Glomerular endothelial cell (primary cell): ENCODE data around the gene SEPSECS. TPM values are rescaled to one million over a fixed set of nuclear protein-coding genes. Genes with fewer than 3 reads are reported as not detected.

Experiments used
- DNase-seq: peaks from one replicate; pipeline ENCODE4 v3.0.0-alpha.2; 2011; ENCODE audit warnings: low read depth, low spot score; ENCODE audit errors: extremely low read depth
- total RNA-seq: library from RNA; depleted of rRNA; stranded (reverse); fragments of >200 nt; gene quantifications from 2 replicates; pipeline ENCODE4 v1.2.3, GENCODE V29; 2015

Gene SEPSECS
- total RNA-seq, 1 donor from 2014 or later: 4.8 TPM

DNA sequence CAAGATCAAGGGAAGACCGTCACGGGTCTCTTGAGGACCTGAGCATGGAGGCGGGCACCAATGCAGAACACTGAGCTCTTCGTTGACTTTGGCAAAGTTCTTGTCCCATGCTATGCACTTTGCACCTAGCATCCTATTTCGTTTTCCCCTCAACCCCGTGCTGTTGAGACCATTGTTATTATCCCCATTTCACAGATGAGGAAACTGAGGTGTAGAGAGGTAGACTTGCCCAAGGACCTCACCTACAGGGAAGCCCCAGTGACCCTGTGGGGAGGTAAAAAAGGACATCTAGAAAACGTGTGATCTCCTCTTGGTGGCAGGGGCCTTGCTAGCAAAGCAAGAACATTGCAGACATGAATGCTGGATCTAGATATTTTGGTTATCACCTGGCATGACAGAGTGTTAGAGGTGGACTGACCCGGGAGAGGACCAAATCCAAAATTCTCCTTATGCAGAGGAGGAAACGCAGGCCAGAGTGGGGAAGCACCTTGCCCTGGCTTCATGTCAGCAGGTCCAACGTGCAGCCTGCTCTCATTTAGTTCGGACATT is 48.5 kb downstream of the SEPSECS start:
- no peak for DNase-seq

DNA sequence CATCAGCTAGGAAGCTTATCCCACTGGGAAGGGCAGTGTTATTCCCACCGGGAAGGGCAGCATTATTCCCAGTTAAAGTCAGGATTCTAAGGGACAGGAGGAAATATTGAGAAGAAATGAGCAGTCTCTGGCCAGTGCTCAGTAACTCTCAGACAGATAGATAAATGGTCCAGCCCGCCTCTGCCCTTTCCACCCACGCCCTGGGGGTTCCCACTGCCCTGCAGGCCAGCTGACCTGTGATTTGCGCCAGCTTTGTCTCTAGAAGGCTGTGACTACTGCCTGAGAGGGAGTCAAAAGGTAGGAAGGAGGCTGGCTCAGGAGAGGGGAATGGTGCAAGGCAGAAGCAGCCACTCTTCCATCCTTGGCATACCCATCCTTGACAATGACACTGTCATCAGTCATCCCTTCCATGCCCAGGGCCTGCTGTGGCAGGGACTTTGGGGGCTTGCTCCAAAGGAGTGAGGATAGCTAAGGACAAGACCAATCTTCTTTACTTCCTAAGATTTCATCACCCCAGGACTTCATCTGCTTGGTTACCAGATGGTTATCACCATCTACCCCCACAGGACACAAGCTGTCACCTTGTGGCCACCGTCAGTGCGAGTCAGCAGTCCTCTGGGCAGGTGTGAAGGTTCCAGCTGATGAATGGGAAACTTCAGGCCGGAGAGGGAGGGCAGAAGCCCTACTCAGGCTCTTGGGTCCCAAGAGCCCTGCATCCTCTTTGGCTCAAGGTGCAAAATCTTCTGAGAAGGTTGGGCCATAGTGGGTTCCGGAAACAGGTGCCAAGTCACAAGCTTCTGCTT is 49.5 kb downstream of the SEPSECS start:
- DNase-seq: no peak

DNA sequence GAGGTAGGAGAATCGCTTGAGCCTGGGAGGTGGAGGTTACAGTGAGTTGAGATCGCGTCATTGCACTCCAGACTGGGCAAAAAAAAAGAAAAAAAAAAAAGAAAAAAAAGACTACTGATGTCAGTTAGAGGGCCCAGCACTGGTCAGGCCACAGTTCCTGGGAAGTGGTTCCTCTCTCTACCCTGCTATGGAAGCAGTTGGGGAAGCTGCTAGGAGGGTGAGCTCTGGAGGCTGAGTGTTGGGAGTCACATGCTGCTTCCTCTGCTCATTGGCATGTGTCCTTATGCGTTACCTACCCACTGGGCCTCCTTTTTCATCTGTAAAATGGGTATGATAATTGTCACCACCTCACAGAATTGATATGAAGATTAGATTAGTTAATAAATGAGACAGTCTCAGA is 50.7 kb downstream of the SEPSECS start:
- no peak for DNase-seq

DNA sequence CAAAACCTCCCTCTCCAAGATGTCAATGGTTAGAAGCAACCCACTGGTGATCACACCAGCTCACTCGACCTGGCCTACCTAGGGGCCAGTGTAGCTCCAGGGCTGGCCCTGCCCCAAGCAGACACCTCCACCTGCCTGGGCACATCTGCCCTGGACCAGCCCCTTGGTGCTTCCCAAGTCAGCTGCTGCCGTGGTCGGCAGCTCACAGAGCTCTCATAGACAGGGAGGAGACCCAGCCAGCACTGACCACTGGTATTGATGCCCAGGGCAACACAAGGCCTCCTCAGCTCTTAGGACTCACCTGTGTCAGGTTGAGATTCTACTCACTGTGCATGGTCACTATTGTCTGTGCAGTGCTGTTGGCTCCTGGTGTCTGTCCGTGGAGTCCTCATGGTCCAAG is 51.7 kb downstream of the SEPSECS start:
- DNase-seq: no peak

DNA sequence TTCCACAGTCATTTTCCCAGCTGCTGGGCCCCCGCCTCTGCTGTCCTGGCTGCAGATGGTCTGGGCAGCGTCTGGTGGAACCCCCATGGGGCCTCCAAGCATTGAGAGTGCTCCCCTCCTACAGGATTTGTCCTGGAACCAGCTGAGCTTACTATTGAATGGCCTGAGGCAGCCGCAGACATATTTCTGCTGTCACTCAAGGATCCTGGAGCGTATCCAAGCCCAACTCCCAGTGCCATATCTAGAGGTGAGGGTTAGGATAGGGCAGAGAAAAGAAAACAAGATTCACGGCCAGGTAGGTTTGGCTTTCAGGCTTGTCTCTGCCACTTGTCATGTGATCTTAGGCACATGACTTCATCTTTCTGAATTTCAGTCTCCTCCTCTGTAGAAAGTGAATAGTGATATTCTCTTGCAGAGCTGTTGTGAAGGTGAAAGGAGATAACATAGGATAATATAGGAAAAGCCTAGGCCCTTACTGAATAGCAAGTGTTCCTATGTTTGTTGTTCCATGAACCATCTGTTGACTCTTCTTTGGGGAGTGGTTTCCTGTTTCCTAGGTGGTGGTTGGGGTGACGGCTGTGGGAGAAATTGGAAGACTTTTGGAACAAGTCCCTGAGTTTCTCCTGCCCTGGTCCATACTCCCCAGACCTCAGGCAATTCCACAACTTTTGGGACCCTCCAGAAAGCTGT is 52.3 kb downstream of the SEPSECS start:
- no peak for DNase-seq

DNA sequence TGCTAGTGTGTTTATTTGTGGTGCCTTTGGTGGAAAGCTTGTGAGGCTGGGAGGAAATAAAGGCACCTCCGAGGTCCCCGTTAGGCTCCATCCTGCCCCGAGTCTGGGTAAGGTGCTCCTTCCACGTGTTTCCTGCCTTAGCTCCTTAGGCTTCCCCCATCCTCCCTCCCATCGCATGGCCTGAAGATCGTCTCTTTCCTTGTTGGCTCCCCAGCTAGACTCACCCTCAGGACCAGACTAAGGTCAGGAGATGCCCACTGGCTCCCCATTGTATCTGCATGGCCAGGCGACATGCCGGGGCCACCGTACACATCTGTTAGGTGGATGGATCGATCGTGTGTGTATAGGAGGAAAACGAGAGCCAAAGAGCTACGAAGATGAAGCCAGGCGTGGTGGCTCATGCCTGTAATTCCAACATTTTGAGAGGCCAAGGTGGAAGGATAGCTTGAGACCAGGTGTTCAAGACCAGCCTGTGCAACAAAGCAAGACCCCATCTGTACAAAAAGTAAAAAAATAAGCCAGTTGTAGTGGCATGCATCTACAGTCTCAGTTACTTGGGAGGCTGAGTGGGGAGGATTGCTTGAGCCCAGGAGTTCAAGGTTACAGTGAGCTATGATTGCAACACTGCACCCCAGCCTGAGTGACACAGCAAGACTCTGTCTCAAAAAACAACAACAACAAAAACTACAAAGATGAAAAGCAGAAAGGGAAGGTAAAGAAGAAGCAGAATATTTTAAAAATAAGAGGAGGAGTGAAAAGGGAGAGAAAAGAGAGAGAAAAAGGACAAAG is 53.7 kb downstream of the SEPSECS start:
- DNase-seq: no peak

DNA sequence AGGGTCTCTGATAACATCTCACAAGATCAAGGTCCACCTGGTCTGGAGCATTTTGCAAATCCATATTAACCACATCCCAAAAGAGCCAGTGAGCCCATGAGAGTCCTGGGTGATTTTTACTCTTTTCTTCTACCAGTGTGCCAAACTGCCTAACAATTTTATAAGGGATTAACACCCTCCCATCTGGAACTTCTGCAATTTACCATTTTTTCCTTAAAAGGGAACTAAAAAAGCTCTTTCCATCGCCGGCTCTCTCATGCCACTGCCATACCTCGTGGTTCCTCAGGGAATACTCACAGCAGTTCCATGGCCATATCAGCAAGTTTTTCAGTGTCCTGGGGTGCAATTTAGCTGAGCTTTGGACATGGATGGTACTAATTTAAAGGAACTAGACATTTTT is 55.7 kb downstream of the SEPSECS start:
- DNase-seq: no peak

DNA sequence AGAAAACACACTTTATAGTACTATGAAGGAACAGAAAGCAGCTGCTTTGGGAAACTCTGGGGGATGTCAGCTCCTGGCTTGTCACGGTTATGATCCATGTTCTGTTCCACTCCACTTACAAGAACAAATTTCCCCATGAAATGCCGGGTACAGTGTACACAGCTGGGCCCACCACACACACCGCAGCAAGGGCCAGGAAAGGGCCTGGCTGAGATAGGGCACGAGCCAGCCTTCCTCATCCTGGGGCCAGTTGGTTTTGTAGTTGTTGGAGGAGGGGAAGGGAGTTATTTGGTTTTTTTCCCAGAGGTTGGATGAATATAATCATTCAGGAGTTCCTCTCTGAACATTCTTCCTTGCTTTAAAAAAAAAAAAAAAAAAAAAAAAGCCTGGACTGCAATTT is 56.8 kb downstream of the SEPSECS start:
- no peak for DNase-seq

DNA sequence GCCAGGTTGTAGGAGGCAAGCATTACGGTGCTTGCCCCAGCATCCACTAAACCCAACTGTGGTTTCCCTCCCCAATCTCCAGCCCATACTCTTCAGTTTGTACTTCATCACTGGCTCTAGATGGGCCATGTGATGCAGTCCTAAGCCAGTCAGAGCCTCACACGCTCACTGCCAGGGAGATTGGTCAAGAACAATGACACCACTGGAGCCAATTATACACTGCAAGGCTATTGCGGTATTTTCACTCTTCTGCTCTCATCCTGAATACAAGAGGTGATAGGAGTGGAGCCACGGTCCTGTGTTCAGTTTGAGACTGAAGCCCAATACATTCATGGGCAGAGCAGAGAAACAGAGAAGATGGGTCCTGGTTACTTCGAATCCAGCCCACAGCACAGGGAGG is 58.4 kb downstream of the SEPSECS start:
- DNase-seq: no peak

DNA sequence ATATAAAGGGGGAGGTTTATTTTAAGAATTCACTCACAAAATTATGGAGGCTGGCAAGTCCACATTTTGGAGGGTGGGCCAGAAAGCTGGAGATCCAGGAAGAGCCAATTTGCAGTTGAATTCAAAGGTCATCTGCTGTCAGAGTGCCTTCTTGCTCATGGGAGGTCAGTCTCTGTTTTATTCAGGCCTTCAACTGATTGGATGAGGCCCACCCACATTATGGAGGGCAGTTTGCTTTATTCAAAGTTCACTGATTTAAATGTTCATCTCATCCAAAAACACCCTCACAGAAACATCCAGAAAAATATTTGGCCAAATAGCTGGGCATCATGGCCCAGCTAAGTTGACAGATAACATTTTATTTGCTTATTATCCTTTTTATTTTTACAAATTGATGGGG is 59.5 kb downstream of the SEPSECS start:
- no peak for DNase-seq

DNA sequence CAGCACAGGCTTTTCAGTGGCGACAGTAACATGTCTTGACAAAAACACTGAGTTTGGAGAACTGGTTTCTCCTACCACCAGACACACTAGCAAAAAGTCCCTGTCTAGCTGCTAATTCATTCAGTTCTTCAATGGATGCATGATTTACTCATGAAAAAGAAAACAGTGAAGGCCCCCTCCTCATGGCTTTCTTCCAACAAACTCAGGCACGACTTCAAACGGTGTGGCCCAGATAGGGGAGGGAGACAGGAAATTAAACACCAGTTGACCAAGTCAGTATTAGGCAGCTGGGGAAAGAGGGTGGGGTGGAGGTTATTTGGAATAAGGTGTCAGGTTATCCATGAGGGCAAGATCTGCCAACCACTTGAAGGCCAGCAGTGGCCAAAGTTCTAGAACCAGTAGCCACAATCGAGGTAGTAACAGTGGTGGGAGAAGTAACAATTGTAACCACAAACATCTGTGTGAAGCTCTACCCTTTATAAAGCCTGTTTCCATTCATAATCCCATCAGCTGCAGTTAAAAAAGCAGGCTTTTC is 60.2 kb downstream of the SEPSECS start:
- DNase-seq: no peak

DNA sequence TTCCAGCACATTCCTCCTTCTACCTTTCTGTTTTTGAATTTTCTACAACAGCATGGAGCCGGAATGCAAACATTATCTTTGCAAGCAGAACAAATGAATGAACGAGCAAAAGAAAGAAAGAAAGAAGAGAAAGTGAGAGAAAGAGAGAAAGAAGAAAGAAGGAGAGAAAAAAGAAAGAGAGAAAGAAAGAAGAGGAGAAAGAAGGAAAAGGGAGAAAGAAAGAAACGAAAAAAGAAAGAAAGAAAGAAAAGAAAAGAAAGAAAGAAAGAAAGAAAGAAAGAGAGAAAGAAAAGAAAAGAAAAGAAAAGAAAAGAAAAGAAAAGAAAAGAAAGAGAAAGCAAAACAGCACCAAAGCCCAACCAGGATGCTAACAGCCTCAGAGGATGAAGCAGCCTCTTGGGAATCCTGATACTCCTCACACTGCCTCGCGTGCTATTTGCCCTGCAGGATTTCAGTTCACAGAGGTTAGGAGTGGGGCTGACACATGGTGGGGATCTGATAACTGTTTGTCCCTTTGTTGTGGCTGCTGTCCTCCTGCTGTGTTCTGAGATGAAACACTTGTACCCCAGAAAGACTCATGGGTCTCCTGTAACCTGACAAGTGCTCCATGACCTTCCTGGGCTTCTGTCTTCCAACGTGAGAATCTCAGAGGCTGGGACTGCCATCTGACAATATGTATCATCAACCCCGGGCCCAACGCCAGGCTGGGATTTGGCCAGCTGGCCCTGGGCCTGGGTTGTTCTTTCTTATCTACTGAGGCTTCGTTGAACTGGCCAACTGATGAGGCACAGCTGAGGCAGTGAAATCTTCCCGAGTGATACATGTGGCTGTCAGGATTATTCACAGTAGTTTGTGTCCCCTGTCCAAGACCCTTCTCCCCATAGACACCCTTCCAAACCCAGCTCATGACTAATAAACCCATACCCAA is 61.0 kb downstream of the SEPSECS start:
- no peak for DNase-seq

DNA sequence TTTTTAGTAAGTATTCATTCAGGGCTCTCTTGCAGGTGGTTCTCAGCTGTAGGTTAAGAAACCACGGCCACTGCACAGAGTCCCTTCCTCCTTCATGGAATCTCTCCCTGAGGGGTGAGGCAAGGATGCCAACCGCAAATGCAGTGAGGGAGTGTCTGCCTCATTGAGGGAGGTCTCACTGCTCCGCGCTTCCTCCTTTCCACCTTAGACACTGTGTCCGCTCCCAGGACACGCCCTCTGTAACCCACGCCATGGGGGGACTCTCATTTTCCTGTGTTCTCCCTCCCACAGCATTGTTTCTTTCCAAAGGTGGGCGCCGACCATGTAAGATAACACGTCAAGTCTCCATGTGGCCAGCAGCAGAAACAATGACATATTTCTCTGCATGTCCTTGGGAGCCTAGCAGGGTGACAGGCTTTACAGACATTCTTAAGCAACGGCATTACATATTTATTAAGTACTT is 63.2 kb downstream of the SEPSECS start:
- no peak for DNase-seq

DNA sequence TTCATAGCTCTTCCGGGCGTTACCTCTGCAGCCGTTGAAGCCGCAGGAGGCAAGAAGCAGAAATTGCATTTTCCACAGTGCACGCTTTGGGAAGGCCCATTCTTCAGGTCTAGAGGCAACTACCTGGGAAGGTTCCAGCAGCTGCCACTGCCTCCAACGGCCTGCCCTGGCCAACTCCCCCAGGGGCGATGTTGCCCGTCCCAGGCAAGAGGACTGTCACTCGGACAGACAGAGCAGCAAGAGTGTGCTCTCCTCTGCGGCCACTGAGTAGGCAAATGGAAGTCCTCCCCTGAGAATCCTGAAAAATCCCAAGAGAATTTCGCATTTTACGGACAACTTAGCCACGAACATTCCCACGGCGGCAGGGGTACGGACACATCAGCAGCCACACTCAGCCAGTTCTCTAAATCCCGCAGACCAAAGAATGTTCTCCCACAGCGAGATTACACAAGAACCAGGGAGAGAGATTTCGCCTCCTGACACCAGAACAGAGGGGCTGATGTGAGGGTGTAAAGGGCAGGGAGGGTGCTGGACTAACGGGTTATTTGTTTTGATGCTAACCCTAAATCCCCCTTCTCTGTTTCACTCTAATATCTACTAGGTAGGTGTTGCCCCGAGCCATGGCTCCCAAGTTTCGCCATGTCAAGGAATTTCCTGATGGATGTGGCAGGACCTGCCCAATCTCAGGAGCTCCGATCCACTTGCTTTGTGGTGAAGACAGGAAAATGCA is 63.8 kb downstream of the SEPSECS start:
- DNase-seq: no peak

DNA sequence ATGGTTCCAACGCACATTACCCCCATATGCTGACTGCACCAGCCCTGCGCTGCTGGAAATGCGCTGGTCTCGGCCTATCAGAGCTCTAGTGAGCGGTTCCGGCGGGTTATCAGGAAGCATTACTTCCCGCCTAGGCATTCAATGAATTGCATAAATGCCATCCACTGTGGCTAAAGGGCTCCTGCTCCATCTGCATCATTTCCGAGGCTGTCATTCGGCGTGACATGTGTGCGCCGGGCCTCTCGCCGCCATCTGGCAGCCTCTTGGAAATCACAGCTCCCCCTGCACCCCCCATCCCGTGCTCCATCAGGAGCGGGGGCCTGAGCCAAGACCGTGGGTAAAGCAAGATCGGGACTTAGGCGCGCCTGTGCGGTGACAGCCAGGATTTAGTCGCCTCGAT is 64.4 kb downstream of the SEPSECS start:
- DNase-seq: no peak

DNA sequence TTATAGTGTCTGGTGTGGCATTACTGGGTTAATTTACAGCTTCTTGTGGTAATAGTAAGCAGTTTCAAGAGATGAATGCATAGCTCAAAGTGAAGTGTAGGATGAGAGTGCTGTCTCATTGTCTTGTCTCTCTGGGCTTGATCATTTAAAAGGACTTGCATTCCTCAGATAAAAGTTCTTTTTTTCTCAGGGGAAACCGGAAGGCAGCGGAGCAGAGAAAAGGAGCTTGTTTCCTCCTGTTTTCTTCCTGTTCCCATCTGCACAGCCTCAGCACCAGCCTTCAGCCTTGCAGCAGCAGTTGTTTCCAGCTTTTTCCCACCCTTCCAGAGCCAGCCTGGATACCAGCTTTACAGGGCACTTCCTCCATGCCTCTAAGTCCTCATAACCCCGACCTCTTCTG is 68.1 kb downstream of the SEPSECS start:
- DNase-seq: no peak

DNA sequence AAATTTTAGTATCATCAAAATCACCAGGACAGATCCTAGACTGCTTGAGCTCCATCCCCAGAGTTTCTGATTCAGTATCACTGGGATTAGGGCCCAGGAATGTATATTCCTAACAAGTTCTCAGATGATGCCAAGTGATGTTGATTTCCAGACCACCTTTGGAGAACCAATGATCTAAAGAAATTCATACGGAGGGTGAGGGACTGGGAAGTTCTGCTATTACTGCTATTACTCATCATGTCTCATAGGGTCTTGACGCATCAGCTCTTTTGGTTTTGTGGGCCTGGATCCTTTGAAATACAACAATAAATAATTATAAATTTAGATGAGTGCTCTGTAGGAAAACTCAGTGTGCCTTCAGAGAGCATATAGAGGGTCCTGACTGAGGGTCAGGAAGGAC is 69.7 kb downstream of the SEPSECS start:
- no peak for DNase-seq

DNA sequence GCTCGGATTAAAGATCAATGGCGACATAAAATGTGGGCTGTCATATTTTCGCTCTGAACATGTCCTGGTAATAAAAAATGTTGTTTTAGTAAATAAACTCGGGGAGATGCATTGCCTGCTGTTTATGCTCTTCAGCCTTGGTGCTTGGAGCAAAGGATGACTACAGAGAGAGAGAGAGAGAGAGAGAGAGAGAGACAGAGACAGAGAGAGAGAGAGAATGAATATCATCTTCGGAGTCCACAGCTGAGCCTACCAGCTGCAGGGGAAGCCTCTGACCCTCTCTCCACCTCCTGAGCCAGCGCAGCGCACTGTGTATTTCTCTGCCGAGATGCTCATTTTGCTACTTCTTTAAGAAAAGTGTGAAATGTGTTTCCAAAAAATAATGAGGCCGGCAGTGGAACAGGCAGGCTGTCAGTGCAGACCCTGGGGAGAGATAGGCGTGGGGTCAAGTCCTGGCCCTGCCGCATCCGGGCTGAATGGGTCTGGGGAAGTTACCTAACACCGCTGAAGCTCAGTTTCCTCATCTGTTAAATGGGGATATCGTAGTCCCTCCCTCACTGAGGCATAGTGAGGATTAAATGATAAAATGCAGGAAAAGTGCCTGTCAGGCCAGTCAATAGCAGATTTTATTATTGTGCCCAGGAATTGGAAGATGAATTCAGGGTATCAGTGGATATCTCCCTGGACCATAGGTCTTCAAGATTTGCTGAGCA is 71.0 kb downstream of the SEPSECS start:
- no peak for DNase-seq
